GM19438 (cell line): ENCODE measurements around the gene UNK.
"Not testable (repeated sequence)": the region's sequence is repeated elsewhere in the genome, so short reads cannot be mapped to it uniquely, and the experiment has no call there.

ENCODE experiments used
- ATAC-seq: cut with Tn5 transposase; IDR thresholded peaks from one replicate; pipeline ENCODE4 v1.9.1; 2021; ENCODE audit warnings: low read depth; ENCODE audit not compliant: unreplicated experiment

UNK gene

GRCh38 chr17:75846692-75847613 lies 62.3 kb downstream of the UNK start:
- ATAC-seq = no peak

- no peak for ATAC-seq
Measured at GRCh38 chr17:75847614-75848522, 63.3 kb downstream of the UNK start.

- ATAC-seq = no peak
Measured at GRCh38 chr17:75848523-75849278, 64.1 kb downstream of the UNK start.

- ATAC-seq = no peak
Measured at GRCh38 chr17:75849279-75849646, 64.7 kb downstream of the UNK start.

GRCh38 chr17:75849724-75850123 lies 65.1 kb downstream of the UNK start:
- ATAC-seq = no peak

GRCh38 chr17:75850928-75851692 lies 66.5 kb downstream of the UNK start:
- no peak for ATAC-seq

GRCh38 chr17:75851693-75851991 lies 67.0 kb downstream of the UNK start:
- ATAC-seq = not testable (repeated sequence)

- ATAC-seq = no peak
Measured at GRCh38 chr17:75853433-75853832, 68.8 kb downstream of the UNK start.

- no peak for ATAC-seq
Measured at GRCh38 chr17:75854101-75854748, 69.6 kb downstream of the UNK start.

GRCh38 chr17:75854881-75855309 lies 70.3 kb downstream of the UNK start:
- ATAC-seq = peak; percentile 1

- peak; percentile 82 for ATAC-seq
Measured at GRCh38 chr17:75855310-75856061, 70.9 kb downstream of the UNK start, which contains the start of gene WBP2. TSS of gene WBP2 (minus strand) at chr17:75855335. CDS start at chr17:75855297, 38 bp downstream.

- ATAC-seq = no peak
Measured at GRCh38 chr17:75856062-75856756, 71.6 kb downstream of the UNK start.

GRCh38 chr17:75859358-75859757 lies 74.8 kb downstream of the UNK start:
- ATAC-seq = not testable (repeated sequence)

- ATAC-seq = no peak
Measured at GRCh38 chr17:75861927-75862317, 77.3 kb downstream of the UNK start.

GRCh38 chr17:75864448-75864871 lies 79.9 kb downstream of the UNK start:
- peak; percentile 93 for ATAC-seq

- ATAC-seq = peak; percentile 17
Measured at GRCh38 chr17:75864887-75865286, 80.3 kb downstream of the UNK start.

- ATAC-seq = not testable (repeated sequence)
Measured at GRCh38 chr17:75865404-75866188, 81.0 kb downstream of the UNK start.
